ENCODE measurements around the gene TBC1D23. TPM values are rescaled to one million over a fixed set of nuclear protein-coding genes. Genes with fewer than 3 reads are reported as not detected.
"Not testable (repeated sequence)": the region's sequence is repeated elsewhere in the genome, so short reads cannot be mapped to it uniquely, and the experiment has no call there.

Gene TBC1D23
- total and polyA plus RNA-seq, 12 donors: 19.8 to 117 (median 57.3) TPM

DNA sequence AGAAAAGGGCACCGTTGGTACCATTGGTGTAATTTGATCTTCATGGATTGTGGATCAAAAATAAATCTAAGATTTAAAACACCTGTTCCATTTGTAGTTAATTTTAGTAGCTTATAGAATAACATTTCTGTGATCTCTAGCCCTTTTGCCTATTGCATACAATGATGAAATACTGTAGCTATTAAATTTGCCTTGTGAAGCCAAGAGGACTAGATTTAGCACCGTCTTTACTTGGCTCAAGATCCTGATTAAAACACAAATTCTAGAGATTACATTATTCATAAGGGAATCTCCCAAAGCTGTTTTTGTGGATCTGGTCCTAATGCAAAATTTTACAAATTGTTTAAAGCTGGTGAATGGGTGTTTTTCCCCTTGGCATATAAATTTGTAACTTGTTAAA is 8.2 kb downstream of the TBC1D23 start:
- intact Hi-C loops (cut with DNase I): no loop called here
- Histone ChIP-seq H3K27me3 (no peaks in the 10 kb centered on the region), H3K4me1 (replicated peaks in 1 of 2) (peaks cover 14 to 45% of the 10 kb centered on the region in 2 donors), H3K36me3 (replicated peaks in 1 of 2) (no peaks in the 10 kb centered on the region), H3K27ac (peak overlapping the region in 3 of 5 donors; percentile 11 to 40 (median 33)), H3K9me3 (replicated peaks in 1 of 3) (no peaks in the 10 kb centered on the region), H3K4me3 (peak overlapping the region in 1 of 4 donors; percentile 4)
- no peak for DNase-seq
- TF ChIP-seq CTCF (IDR thresholded peaks at IDR 0.05): no peak
- no peak for TF ChIP-seq POLR2A (IDR thresholded peaks at IDR 0.05)
- WGBS, 4 donors: 22 to 35% (median 29%) methylated on average over 2 of the region's 2 CpGs

DNA sequence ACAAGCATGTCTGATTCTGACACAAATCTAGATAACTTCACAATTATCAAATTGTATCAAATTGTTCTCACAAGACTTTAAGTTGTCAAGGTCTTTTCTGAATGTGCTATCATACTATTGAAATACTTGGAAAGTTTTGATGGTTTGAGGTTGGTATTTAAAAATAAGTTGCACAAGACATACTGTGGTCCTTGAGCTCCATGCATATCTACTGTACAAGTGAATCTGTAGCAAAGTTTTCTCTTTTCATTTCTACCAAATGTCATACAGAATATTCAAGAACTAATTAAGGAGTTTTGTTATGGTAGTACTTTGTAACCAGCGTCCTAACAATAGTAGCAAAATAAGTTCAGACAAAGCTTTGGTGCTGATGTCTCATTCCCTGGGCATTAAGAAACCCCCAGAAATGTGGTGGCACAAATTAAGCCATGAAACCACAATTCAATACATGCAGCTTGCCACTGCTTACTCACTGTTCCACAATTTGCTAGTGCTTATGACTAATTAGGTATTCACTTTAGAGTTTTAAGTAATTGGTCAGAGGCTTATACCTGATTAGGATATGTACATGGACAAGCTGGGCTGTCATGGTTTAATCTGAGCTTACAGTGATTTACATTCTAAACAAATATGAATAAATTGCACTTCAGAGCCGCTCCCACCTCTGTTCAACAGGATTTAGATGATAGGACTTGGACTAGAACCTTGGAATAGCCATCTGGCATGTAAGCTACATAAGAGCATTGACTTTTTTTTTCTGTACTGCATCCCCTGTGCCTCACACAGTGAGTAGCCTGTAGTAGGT is 8.8 kb downstream of the TBC1D23 start:
- peaks cover 14 to 41% of the 10 kb centered on the region in 2 donors for H3K4me1 ChIP-seq (replicated peaks in 1 of 2)
- no peak for TF ChIP-seq CTCF (IDR thresholded peaks at IDR 0.05)
- TF ChIP-seq POLR2A (IDR thresholded peaks at IDR 0.05): no peak
- WGBS, 4 donors: 75 to 88% (median 81%) methylated on average over 2 of the region's 2 CpGs

DNA sequence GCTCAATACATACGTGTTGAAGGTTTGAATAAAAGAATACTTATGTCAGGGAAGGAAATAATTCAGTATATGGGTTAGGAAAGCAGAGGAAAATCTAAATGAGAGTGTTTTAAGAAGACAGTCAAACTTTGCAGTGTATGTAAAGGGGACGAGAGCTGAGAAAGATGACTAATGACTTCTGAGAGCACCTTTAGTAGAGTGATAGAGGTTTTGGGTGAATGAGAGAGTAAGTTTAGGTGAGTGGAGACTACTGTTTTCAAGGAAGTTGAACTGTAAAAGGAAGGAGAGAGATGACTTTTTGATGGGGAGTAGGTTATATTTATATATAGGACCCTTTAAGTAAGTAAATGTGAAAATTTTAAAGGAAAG is 9.4 kb downstream of the TBC1D23 start:
- intact Hi-C loops (cut with DNase I): no loop called here
- Histone ChIP-seq H3K36me3 (replicated peaks in 1 of 2) (no peaks in the 10 kb centered on the region), H3K4me3 (no peak overlapping the region), H3K9me3 (replicated peaks in 1 of 3) (no peaks in the 10 kb centered on the region), H3K27ac (peak overlapping the region in 3 of 5 donors; percentile 7 to 33 (median 11)), H3K27me3 (no peaks in the 10 kb centered on the region), H3K4me1 (replicated peaks in 1 of 2) (peaks cover 10 to 36% of the 10 kb centered on the region in 2 donors)
- no peak for DNase-seq
- WGBS, 4 donors: 76 to 90% (median 77%) methylated on average over 2 of the region's 2 CpGs
- no peak for TF ChIP-seq POLR2A (IDR thresholded peaks at IDR 0.05)
- no peak for TF ChIP-seq CTCF (IDR thresholded peaks at IDR 0.05)

More for the DNA sequence above, 8.8 kb downstream of the TBC1D23 start:
- Histone ChIP-seq H3K36me3 (replicated peaks in 1 of 2) (no peaks in the 10 kb centered on the region), H3K27ac (peak overlapping the region in 3 of 5 donors; percentile 11 to 40 (median 33)), H3K4me3 (peak overlapping the region in 1 of 4 donors; percentile 4), H3K27me3 (no peaks in the 10 kb centered on the region), H3K9me3 (replicated peaks in 1 of 3) (no peaks in the 10 kb centered on the region)
- intact Hi-C loops (cut with DNase I): no loop called here
- DNase-seq: no peak

DNA sequence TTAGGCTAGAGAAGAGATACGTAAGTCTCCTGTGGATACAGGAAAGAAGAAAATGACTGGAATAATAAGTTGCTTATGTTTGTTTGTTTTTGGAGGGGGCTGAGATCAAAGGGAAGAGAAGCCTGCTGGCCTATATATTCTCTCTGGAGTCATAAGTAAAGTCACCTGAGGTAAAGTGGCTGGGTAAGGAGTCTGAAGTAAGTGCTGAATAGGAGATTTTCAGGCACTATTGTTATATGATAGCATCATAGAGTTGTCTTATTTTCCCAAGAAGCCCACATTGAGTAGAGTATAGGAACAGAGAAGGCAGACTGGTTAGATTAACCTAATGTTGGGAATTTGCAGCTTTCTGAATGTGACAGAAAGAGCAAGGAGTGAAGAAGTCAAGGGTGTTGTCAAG is 10.7 kb downstream of the TBC1D23 start:
- Histone ChIP-seq H3K27me3 (no peaks in the 10 kb centered on the region), H3K9me3 (replicated peaks in 1 of 3) (no peaks in the 10 kb centered on the region), H3K4me1 (replicated peaks in 1 of 2) (peaks cover 8 to 31% of the 10 kb centered on the region in 2 donors), H3K27ac (no peak overlapping the region), H3K4me3 (no peak overlapping the region), H3K36me3 (replicated peaks in 1 of 2) (no peaks in the 10 kb centered on the region)
- intact Hi-C loops (cut with DNase I): no loop called here
- WGBS, 4 donors: 96 to 100% (median 99%) methylated on average over 1 of the region's 1 CpG
- DNase-seq: no peak
- TF ChIP-seq POLR2A (IDR thresholded peaks at IDR 0.05) (no peak), CTCF (IDR thresholded peaks at IDR 0.05) (no peak)

GRCh38 chr3:100272797-100273611 is 12.2 kb downstream of the TBC1D23 start:
- intact Hi-C loops (cut with DNase I); H3K9me3 ChIP-seq (replicated peaks in 1 of 3); DNase-seq; H3K4me3 ChIP-seq; H3K27me3 ChIP-seq; H3K36me3 ChIP-seq (replicated peaks in 1 of 2); H3K27ac ChIP-seq: not testable (repeated sequence)
- H3K4me1 ChIP-seq (replicated peaks in 1 of 2): peaks cover 8 to 34% of the 10 kb centered on the region in 2 donors
- WGBS, 4 donors: 79 to 89% (median 85%) methylated on average over 10 to 13 of the region's 13 CpGs
